ENCODE data around the gene EXOC4.
"Not testable (repeated sequence)": the region's sequence is repeated elsewhere in the genome, so short reads cannot be mapped to it uniquely, and the experiment has no call there.

The EXOC4 gene

GRCh38 chr7:133275446-133276095 is 22.7 kb downstream of the EXOC4 start:
- no peak for DNase-seq

- not testable (repeated sequence) for DNase-seq
These were observed 26.1 kb downstream of the EXOC4 start for GRCh38 chr7:133278975-133279374.

DNA sequence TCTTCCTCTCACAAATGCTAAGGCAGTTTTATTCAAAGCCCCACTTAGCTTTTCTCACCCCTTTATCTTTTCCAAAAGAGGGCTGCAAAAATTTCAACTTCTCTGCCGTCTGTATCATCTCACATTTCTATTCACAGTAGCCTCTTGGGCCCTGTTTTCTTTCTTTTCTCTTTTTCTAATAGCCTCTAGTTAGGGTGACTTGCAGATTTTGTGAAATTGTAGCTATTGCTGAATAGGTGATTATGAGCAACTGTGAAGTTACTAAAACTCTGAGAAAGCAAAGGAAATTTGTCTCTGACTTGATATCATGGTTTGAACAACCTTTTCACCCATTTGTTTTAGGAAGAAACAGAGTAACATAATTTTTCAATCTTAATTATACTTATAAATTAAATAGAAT is 29.2 kb downstream of the EXOC4 start:
- no peak for DNase-seq

- no peak for DNase-seq
These were observed 31.2 kb downstream of the EXOC4 start for GRCh38 chr7:133284092-133284491.

DNA sequence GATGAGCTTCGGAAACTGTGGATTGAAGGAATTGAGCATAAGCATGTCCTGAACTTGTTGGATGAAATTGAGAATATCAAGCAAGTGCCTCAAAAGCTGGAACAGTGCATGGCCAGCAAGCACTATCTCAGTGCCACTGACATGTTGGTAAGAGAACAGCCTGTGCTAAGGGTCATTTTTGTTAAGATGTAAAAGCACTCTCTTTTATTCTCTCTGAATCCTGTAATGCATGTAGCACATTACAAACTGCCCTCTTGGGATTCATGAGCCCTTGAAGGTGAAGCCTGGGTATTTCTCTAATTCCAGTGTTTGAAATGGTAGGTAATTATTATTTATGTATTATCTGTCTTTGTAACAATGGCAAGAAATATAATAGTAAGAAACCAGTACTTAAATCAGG is 36.1 kb downstream of the EXOC4 start:
- DNase-seq = no peak

- DNase-seq = no peak
These were observed 37.2 kb downstream of the EXOC4 start for GRCh38 chr7:133290041-133290440.

- DNase-seq = no peak
These were observed 37.9 kb downstream of the EXOC4 start for GRCh38 chr7:133290676-133291333.

- no peak for DNase-seq
These were observed 39.8 kb downstream of the EXOC4 start for GRCh38 chr7:133292631-133293030.

DNA sequence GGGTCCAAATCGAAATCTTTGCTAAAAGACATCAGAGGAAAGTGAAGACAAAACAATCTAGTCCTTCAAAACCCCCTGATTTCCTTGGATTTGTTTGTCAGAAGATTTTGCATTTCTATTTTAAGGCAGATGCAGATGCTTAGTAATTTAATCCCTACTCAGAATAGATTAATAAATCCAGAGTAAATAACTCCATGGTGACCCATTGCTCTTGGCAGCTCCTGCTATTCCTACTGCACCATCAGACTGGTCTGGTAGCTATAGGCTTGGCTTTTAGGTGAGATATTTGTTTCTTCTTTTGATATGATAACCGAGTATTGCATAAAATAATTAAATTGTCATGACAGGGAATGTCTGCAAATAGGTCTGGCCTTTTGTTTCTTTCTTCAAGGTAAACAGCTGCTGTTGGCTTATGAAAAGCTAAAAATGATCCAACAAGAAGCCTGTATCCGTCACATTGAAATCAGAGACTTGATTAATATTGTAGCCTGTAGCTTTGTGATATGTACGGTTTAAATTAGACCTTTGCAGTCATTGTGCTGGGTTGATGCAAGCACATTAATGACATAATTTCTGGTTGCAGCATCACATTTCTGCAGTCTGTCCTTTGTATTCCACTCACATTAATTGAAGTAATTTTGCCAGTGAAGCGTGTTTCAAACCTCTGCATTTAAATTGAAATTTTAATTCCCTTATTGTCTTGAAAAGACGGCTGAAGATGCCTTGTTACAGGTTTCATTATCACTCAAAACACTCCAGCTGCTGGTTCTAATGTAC is 40.7 kb downstream of the EXOC4 start:
- no peak for DNase-seq

DNA sequence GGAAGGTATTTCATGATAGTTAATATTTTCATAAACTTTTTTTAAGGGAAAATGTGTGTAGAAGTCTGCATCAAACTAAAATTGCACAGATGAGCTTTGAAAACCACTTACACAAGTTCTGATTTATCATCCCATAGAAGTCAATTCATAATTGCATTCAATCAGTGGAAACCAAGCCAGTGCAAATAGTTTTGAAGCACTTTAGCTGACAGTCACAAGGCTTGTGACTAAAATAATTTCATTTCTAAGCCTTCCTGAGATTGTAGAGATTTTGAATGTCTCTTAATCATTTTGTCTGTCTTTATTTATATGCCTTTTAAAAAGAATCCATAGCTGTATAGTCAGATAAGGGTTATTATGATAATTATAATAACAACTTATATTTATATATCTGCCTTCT is 41.4 kb downstream of the EXOC4 start:
- DNase-seq = no peak

GRCh38 chr7:133295484-133295883 is 42.6 kb downstream of the EXOC4 start:
- DNase-seq = no peak

DNA sequence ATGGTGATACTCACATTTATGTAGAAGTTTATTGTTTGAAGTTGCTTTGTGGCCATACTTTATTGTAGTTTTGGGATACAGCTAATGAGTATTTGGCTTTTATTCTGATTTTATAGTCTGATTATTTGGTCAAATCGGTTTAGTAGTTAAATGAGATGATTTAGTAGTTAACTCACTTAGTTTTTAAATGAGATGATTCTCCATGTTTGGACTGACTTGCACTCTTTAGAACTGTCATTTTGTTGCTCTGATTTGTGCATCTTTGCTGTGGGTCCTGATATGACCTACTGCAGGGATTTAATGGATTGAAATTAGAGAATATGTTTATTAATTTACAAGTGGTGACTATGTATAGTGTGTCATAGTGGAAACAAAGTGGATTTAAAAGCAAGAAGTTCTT is 44.2 kb downstream of the EXOC4 start:
- no peak for DNase-seq

DNA sequence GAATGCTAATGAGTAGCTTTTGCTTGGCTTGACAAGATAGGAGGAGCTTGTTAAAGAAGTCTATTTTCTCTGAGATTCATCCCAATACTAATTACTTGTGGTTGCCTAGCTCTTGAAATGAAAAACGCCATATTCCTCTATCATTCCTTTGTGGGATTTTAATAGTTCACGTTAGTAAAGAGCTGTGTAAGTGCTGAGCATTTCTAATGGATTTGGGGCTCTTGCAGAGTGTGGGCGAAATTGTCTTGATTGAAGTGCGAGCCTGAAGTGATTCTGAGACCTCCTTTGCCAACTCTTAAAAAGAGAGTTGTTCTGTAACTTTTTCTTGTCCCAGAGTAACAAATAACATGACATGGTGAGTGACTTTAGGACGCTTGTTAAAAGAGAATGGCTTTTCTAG is 45.2 kb downstream of the EXOC4 start:
- no peak for DNase-seq

- no peak for DNase-seq
These were observed 46.8 kb downstream of the EXOC4 start for GRCh38 chr7:133299676-133300075.

DNA sequence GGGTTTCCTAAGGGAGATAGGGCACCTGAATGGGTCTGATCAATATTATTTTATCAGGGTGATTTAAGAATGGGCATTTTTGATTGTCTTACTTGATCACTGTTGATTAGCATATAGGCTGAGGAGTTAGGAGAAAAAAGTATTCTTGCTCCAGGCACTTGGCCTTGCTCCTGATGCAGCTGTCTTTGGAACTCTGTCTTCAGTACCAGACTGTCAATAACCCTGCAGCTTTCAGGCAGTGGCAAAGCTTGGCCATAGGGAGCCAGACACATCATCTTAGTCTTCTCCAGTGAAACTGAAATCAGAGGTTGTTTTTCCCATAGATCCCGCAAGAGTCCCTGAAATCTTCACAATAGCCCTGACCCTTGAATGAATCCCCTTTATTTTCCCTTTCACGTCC is 47.2 kb downstream of the EXOC4 start:
- DNase-seq = no peak

GRCh38 chr7:133300811-133301210 is 47.9 kb downstream of the EXOC4 start:
- no peak for DNase-seq

- no peak for DNase-seq
These were observed 48.6 kb downstream of the EXOC4 start for GRCh38 chr7:133301444-133301843.

DNA sequence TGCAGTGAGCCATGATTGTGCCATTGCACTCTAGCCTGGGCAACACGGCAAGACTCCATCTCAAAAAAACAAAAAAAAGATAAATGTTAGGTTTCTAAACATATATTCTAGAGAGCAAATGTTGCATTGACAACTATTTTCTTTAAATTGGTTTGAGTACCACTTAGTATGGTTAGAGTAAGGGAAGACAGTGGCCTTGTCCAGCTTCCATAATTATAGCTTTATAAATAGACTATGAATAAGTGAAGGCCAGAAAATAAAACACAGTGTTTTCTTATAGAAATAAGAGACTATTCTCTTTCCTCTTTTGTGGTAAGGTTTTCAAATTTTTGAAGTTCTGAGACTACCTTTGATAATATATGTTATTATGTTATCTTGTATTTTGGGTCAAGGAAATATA is 50.5 kb downstream of the EXOC4 start:
- no peak for DNase-seq

DNA sequence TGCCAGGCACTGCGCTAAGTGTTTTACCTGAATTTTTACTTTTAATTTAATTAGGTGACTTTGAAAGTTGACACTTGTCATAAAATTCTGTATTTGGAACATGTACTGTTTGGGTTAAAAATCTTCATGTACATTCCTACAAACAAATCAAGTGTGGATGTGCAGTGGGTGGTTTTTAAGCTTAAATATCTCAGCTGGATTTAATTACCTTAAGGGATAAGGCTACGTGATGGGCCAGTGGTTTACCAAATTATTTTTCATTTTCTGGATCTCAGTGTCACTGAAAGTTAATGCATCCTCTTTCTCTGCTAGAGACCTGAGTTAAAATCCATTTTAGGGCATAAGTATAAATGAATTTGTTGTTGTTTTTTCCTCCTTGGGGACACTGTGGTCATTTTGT is 51.1 kb downstream of the EXOC4 start:
- no peak for DNase-seq

- no peak for DNase-seq
These were observed 56.5 kb downstream of the EXOC4 start for GRCh38 chr7:133309333-133309732.

- DNase-seq = no peak
These were observed 57.5 kb downstream of the EXOC4 start for GRCh38 chr7:133310232-133310862.

GRCh38 chr7:133313575-133313974 is 60.7 kb downstream of the EXOC4 start:
- no peak for DNase-seq
